ENCODE results near the gene CCDC86.

DNA sequence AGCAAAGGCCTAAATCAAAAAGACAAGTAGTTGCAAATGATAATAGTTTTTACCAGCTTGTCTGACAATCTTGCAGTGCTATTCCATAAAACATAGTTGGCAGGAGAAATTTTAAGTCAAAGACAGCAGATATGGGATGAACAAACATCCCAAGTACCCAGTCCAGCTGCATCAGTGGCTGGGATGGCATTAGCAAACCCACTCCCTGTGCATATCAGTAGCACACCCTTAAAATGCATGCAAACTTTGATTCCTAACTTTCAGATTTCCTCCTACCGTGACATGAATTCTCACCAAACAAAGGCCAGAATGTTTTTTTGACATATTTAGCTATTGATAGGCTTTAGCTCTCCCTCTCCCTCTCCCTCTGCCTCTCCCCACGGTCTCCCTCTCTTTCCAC is 27.8 kb upstream of the CCDC86 start:
- TF ChIP-seq, protein P1, sequence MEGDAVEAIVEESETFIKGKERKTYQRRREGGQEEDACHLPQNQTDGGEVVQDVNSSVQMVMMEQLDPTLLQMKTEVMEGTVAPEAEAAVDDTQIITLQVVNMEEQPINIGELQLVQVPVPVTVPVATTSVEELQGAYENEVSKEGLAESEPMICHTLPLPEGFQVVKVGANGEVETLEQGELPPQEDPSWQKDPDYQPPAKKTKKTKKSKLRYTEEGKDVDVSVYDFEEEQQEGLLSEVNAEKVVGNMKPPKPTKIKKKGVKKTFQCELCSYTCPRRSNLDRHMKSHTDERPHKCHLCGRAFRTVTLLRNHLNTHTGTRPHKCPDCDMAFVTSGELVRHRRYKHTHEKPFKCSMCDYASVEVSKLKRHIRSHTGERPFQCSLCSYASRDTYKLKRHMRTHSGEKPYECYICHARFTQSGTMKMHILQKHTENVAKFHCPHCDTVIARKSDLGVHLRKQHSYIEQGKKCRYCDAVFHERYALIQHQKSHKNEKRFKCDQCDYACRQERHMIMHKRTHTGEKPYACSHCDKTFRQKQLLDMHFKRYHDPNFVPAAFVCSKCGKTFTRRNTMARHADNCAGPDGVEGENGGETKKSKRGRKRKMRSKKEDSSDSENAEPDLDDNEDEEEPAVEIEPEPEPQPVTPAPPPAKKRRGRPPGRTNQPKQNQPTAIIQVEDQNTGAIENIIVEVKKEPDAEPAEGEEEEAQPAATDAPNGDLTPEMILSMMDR (IDR thresholded peaks at IDR 0.05; ENCODE audit: borderline replicate concordance, extremely low read depth, low read length, poor library complexity, severe bottlenecking): no peak
- TF ChIP-seq EZH2 (IDR thresholded peaks at IDR 0.05; ENCODE audit: borderline replicate concordance, low read depth, low read length, severe bottlenecking): no peak
